H54 (cell line): Measurements from ENCODE around the gene SEPTIN12.

Experiments used
- DNase-seq: peaks from one replicate; pipeline ENCODE4 v3.0.0; 2011; ENCODE audit warnings: low spot score, mixed read lengths; ENCODE audit not compliant: insufficient read length
- FAIRE-seq: peaks from 3 replicates; lab custom pipeline; 2011; peaks lifted over from hg19 to GRCh38; lab: Jason Lieb, UNC
- POLR2A ChIP-seq: IDR thresholded peaks from 2 replicates; pipeline ENCODE4 v1.6.1; 2011; ENCODE audit warnings: low read depth, mild to moderate bottlenecking, low read length

The SEPTIN12 gene

DNA sequence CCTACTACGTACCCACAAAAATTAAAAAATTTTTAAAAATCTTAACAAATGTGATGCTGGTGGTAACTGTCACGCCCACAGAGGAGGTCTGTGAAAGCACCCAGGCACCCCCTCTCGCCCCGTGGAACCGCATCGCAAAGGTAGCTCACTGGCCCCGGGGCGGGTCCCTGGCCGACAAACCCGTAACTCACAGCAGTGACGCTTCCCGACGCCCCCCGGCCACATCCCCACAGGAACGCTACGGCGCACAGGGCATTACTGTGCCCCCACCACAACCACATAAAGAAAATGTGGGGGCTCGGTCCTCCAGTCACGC lies 54.4 kb downstream of the SEPTIN12 start:
- FAIRE-seq: no peak
- TF ChIP-seq POLR2A: no peak
- no peak for DNase-seq

DNA sequence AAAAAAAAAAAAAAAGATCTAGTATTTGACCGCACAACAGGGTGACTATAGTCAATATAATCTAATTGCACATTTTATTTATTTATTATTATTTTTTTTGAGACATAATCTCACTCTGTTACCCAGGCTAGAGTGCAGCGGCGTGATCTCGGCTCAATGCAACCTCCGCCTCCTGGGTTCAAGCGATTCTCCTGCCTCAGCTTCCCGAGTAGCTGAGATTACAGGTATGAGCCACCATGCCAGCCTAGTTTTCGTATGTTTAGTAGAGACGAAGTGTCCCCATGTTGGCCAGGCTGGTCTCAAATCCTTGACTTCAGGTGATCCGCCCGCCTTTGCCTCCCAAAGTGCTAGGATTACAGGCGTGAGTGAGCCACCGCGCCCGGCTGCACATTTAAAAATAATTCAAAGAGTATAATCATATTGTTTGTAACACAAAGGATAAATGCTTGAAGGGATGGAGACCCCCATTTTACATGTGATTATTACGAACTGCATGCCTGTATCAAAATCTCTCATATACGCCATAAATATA lies 54.9 kb downstream of the SEPTIN12 start:
- no peak for TF ChIP-seq POLR2A
- FAIRE-seq (no peak), DNase-seq (no peak)

DNA sequence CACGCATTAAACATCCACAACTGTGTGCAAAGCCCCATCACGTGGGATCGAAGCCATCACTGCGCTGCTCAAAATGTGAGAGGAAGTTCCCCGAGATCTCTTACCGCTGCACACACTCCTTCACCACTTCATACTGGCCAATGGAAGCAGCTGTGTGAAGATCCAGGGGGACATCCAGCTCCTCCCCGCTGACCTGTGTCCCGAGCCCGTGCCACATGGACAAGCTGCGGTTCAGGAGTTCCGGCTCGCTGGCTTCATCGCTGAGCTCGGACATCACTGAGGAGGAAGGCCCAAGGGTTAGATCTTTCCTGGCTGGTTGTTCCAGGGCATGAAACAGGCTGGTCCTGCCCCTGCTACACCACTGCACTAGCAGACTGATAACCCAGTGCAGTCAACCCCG lies 58.3 kb downstream of the SEPTIN12 start:
- TF ChIP-seq POLR2A: no peak
- DNase-seq (no peak), FAIRE-seq (no peak)

DNA sequence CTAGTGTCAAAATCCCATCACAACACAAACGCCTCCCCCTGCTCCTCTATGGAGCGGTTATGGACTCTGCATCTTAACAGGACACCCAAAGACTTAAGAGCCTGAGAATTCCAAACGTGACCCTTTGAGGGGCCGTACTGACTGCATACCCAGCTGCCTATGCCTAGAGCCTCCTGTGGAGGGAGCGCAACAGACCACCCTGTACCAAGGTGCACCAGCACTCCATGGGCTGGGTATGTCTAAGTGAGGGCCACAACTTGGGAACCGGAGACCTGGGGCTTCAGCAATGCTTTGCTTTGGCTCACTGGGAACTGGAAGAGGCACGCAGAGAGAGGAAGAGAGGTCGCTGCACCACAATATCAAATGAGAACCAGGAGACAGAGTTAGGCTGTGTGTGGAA lies 59.5 kb downstream of the SEPTIN12 start:
- no peak for FAIRE-seq
- no peak for DNase-seq
- no peak for TF ChIP-seq POLR2A
